Upper lobe of right lung (tissue), 1 donor: ENCODE data around the gene FBXO44. TPM values are rescaled to one million over a fixed set of nuclear protein-coding genes. Genes with fewer than 3 reads are reported as not detected.

Source experiments
- ATAC-seq: fragments of 200-7000 bp; cut with Tn5 transposase; one replicate; pipeline ENCODE4 v1.9.1; 2020; ENCODE audit warnings: mild to moderate bottlenecking, moderate library complexity
- DNase-seq: peaks from one replicate; pipeline ENCODE4 v3.0.0-alpha.2; 2020
- H3K27ac ChIP-seq: fragments of 200-600 bp; one replicate; pipeline ENCODE4 v1.8.0; 2022
- H3K27me3 ChIP-seq: fragments of 200-600 bp; one replicate; pipeline ENCODE4 v1.8.0; 2022; ENCODE audit warnings: mild to moderate bottlenecking
- H3K36me3 ChIP-seq: fragments of 200-600 bp; one replicate; pipeline ENCODE4 v1.8.0; 2022
- H3K4me1 ChIP-seq: fragments of 200-600 bp; one replicate; pipeline ENCODE4 v1.8.0; 2022
- H3K4me3 ChIP-seq: fragments of 200-600 bp; one replicate; pipeline ENCODE4 v1.8.0; 2022; ENCODE audit warnings: mild to moderate bottlenecking
- H3K9me3 ChIP-seq: fragments of 200-600 bp; one replicate; pipeline ENCODE4 v1.8.0; 2022
- intact Hi-C: fragments of 100-400 bp; cut with DNase I; formaldehyde crosslinking; loops from one replicate; pipeline ENCODE4 v1.11.0; 2022
- total RNA-seq: library from RNA; stranded (reverse); fragmentation: NEBNext Ultra II Directional; extraction: Animal tissue kit (Norgen Biotek cat#: 25700); gene quantifications from one replicate; pipeline ENCODE4 v1.2.1, GENCODE V29; 2021
- TF ChIP-seq, protein P1 (sequence below): fragments of 200-600 bp; IDR thresholded peaks from one replicate; pipeline ENCODE4 v1.8.0; 2022; ENCODE audit warnings: antibody characterized with exemption
- donor health status: DM: no; HTN: yes; CAD: no; lungs with severe emphysema.

The FBXO44 gene
- total RNA-seq, 1 donor from 2014 or later: 19.8 TPM

DNA sequence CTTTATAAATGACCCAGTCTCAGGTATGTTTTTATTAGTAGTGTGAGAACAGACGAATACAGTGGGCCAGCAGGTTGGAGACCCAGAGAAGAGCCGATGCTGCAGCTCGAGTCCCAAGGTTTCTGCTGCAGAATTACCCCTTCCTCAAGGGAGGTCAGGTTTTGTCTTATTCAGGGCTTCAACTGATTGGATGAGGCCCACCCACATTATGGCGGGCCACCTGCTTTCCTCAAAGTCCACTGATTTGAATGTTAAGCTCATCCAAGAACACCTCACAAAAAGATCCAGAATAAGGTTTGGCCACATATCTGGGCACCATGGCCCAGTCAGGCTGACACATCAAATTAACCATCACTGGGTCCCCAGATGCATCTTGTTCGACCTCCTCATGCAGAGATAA lies 41.3 kb upstream of the FBXO44 start:
- intact Hi-C loops: no loop called here
- ATAC-seq: no peak
- Histone ChIP-seq H3K4me3 (no peak overlapping the region), H3K36me3 (no peaks in the 10 kb centered on the region), H3K27me3 (peaks cover 7% of the 10 kb centered on the region), H3K27ac (no peak overlapping the region), H3K4me1 (no peaks in the 10 kb centered on the region), H3K9me3 (no peaks in the 10 kb centered on the region)
- DNase-seq: no peak
- TF ChIP-seq, protein P1, sequence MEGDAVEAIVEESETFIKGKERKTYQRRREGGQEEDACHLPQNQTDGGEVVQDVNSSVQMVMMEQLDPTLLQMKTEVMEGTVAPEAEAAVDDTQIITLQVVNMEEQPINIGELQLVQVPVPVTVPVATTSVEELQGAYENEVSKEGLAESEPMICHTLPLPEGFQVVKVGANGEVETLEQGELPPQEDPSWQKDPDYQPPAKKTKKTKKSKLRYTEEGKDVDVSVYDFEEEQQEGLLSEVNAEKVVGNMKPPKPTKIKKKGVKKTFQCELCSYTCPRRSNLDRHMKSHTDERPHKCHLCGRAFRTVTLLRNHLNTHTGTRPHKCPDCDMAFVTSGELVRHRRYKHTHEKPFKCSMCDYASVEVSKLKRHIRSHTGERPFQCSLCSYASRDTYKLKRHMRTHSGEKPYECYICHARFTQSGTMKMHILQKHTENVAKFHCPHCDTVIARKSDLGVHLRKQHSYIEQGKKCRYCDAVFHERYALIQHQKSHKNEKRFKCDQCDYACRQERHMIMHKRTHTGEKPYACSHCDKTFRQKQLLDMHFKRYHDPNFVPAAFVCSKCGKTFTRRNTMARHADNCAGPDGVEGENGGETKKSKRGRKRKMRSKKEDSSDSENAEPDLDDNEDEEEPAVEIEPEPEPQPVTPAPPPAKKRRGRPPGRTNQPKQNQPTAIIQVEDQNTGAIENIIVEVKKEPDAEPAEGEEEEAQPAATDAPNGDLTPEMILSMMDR: no peak

GRCh38 chr1:11615090-11615489 lies 39.6 kb upstream of the FBXO44 start:
- no peaks in the 10 kb centered on the region for H3K9me3 ChIP-seq
- H3K4me3 ChIP-seq: no peak overlapping the region
- ATAC-seq (no peak), DNase-seq (no peak)
- H3K4me1 ChIP-seq: no peaks in the 10 kb centered on the region
- H3K27ac ChIP-seq: no peak overlapping the region
- no peaks in the 10 kb centered on the region for H3K36me3 ChIP-seq
- intact Hi-C loops: no loop called here
- TF ChIP-seq, protein P1: no peak
- H3K27me3 ChIP-seq: peaks cover 7% of the 10 kb centered on the region

- Histone ChIP-seq H3K4me1 (no peaks in the 10 kb centered on the region), H3K9me3 (no peaks in the 10 kb centered on the region), H3K27ac (no peak overlapping the region), H3K27me3 (peaks cover 12% of the 10 kb centered on the region), H3K4me3 (no peak overlapping the region), H3K36me3 (no peaks in the 10 kb centered on the region)
- intact Hi-C loops: no loop called here
- no peak for ATAC-seq
- DNase-seq: no peak
- TF ChIP-seq, protein P1: no peak
These were observed 37.9 kb upstream of the FBXO44 start for GRCh38 chr1:11616766-11617165.

DNA sequence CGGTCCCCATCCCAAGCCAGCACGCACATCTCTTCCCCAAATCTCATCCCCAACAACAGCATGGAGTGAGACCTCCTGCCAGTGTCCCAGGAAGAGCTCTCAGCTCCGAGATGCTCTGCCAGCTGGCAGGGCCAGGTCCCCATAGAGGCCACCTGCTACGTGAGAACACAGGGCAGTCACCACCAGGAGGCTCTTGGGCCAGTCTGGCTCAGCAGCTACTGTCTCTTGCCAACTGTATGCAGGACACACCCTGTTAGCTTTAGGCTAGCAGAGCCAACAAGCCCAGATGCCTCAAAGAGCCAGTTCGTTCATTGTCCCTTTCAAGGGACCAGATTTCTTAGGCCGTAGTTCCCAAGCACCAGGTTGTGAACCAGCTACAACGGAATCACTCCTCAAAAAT lies 37.4 kb upstream of the FBXO44 start:
- no peak for ATAC-seq
- intact Hi-C loops: no loop called here
- no peak for DNase-seq
- Histone ChIP-seq H3K4me3 (no peak overlapping the region), H3K9me3 (no peaks in the 10 kb centered on the region), H3K27ac (no peak overlapping the region), H3K36me3 (no peaks in the 10 kb centered on the region), H3K27me3 (peaks cover 12% of the 10 kb centered on the region), H3K4me1 (no peaks in the 10 kb centered on the region)
- TF ChIP-seq, protein P1: no peak

DNA sequence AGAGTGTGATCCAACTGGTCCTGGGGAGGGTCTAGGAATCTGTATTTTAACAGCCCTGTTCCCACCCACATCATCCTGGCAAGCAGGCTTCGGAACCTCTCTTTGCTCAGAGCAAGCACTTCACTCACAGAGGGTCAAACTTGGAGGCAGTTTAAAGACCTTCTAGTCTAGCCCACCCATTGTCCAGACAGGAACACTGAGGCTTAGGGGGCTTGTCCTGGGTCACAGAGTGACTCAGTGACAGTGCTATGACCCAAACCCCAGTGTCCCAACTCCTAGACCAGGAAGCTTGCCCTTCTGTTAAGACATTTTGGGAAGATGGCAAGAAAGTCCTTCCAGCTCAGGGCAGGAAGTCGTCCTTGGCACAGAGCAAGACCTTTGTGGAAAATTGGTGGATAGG lies 36.9 kb upstream of the FBXO44 start:
- TF ChIP-seq, protein P1: no peak
- Histone ChIP-seq H3K4me3 (no peak overlapping the region), H3K27ac (no peak overlapping the region), H3K36me3 (no peaks in the 10 kb centered on the region), H3K27me3 (peaks cover 12% of the 10 kb centered on the region), H3K4me1 (no peaks in the 10 kb centered on the region), H3K9me3 (no peaks in the 10 kb centered on the region)
- no peak for ATAC-seq
- intact Hi-C loops: no loop called here
- DNase-seq: no peak

DNA sequence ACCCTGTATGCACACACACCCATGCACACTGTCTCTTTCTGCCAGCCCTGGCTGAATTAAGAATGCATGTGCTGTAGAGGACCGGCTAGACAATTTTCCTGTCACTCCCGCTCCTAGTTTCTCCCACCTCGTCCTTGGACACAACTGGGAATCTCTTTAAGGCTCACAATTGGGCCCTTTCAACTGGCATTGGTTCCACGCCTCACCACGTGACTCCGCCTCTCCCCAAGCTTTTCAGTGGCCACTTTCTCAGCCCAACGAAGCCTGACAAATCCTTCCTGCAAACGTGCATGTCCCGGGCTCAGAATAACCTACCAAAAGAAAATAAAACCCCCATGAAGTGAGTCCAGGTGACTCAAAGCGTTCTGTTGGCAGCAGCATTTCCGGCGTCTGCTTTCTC lies 34.3 kb upstream of the FBXO44 start:
- Histone ChIP-seq H3K27ac (no peak overlapping the region), H3K36me3 (no peaks in the 10 kb centered on the region), H3K4me1 (no peaks in the 10 kb centered on the region), H3K4me3 (no peak overlapping the region), H3K9me3 (no peaks in the 10 kb centered on the region), H3K27me3 (peaks cover 12% of the 10 kb centered on the region)
- TF ChIP-seq, protein P1: no peak
- ATAC-seq (no peak), DNase-seq (no peak)
- intact Hi-C loops: no loop called here
